ENCODE results near the gene SFTA2.

DNA sequence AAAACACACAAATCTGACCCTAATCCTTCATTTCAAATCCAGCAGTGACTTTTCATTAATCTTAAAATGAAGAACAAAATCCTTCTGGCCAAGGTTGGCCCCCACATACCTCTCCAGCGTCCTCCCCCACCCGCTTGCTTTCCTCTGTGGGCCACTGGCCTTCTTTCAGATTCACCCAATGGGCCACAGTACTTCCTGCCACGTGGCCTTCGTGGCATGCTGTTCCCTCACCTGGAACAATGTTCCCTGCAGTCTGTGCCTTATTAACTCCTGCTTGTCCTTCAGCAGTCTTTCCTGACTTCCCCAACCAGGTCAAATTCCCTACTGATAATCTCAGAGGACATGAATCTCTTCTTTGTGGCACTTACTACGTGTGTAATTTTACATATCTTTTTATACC lies 29.3 kb downstream of the SFTA2 start:
- TF ChIP-seq, protein P1, sequence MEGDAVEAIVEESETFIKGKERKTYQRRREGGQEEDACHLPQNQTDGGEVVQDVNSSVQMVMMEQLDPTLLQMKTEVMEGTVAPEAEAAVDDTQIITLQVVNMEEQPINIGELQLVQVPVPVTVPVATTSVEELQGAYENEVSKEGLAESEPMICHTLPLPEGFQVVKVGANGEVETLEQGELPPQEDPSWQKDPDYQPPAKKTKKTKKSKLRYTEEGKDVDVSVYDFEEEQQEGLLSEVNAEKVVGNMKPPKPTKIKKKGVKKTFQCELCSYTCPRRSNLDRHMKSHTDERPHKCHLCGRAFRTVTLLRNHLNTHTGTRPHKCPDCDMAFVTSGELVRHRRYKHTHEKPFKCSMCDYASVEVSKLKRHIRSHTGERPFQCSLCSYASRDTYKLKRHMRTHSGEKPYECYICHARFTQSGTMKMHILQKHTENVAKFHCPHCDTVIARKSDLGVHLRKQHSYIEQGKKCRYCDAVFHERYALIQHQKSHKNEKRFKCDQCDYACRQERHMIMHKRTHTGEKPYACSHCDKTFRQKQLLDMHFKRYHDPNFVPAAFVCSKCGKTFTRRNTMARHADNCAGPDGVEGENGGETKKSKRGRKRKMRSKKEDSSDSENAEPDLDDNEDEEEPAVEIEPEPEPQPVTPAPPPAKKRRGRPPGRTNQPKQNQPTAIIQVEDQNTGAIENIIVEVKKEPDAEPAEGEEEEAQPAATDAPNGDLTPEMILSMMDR (IDR thresholded peaks at IDR 0.05 in 4 of 5, conservative IDR thresholded peaks at IDR 0.05 in 1 of 5), result no peak
- TF ChIP-seq POLR2A (IDR thresholded peaks at IDR 0.05), result no peak

Measured in gastrocnemius medialis (tissue), 4 donors.